22Rv1 (cell line): Measurements from ENCODE around the gene PAPSS2.

Experiments used
- CTCF ChIP-seq: fragments of 450-650 bp; IDR thresholded peaks from 2 replicates; pipeline ENCODE4 v1.5.1; 2017; ENCODE audit warnings: mild to moderate bottlenecking
- ZFX ChIP-seq: fragments of 450-650 bp; IDR thresholded peaks from 2 replicates; pipeline ENCODE4 v1.6.1; 2017; ENCODE audit warnings: antibody characterized with exemption, borderline replicate concordance

DNA sequence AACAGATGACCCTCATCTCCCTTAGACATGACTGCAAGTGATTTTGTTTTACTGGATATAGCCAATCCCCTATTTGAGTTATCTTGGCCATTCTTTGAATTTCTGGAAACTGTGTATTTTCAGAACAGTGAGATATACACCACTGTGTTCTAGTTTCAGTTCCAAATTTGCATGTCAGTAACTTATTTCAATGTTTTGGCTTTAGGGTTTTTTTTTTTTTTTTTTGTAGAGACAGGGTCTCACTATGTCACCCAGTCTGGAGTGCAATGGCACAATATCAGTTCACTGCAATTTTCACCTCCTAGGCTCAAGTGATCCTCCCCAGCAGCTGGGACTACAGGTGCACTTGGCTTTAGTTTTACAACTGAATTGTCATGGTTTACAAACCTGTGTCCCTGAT lies 91.1 kb downstream of the PAPSS2 start:
- TF ChIP-seq CTCF (no peak), ZFX (no peak)
